Esophagus mucosa (tissue), 1 donor: ENCODE results near the gene P4HB. TPM values are rescaled to one million over a fixed set of nuclear protein-coding genes. Genes with fewer than 3 reads are reported as not detected.

Experiments used
- ATAC-seq: fragments of 200-7000 bp; cut with Tn5 transposase; one replicate; pipeline ENCODE4 v1.9.1; 2020
- total RNA-seq: library from RNA; stranded (reverse); gene quantifications from one replicate; pipeline ENCODE4 v1.2.4, GENCODE V29; 2023
- donor health status: DM: yes; HTN: yes; CAD: no.

The P4HB gene
- total RNA-seq: 812 TPM

GRCh38 chr17:81859906-81860755 is at the start of gene P4HB:
TSS of gene P4HB (minus strand) at chr17:81860535. CDS start at chr17:81860471, 64 bp downstream.
- ATAC-seq: peak; percentile 2

GRCh38 chr17:81909231-81909630 is 48.9 kb upstream of the P4HB start:
- ATAC-seq: no peak

- ATAC-seq: no peak
Measured at GRCh38 chr17:81908793-81909192, 48.5 kb upstream of the P4HB start.

GRCh38 chr17:81907219-81908145 is 47.1 kb upstream of the P4HB start:
- ATAC-seq: no peak

GRCh38 chr17:81906476-81907218 is 46.3 kb upstream of the P4HB start:
- no peak for ATAC-seq

GRCh38 chr17:81905993-81906392 is 45.7 kb upstream of the P4HB start:
- no peak for ATAC-seq

GRCh38 chr17:81905424-81905875 is 45.1 kb upstream of the P4HB start:
- ATAC-seq: no peak

- no peak for ATAC-seq
Measured at GRCh38 chr17:81904600-81905423, 44.5 kb upstream of the P4HB start.

- no peak for ATAC-seq
Measured at GRCh38 chr17:81903896-81904599, 43.7 kb upstream of the P4HB start.

- no peak for ATAC-seq
Measured at GRCh38 chr17:81903415-81903831, 43.1 kb upstream of the P4HB start.

GRCh38 chr17:81902653-81903414 is 42.5 kb upstream of the P4HB start:
- peak; percentile 3 for ATAC-seq

GRCh38 chr17:81902023-81902652 is 41.8 kb upstream of the P4HB start, which contains the start of gene NPB:
TSS of gene NPB (plus strand) at chr17:81902238. CDS start at chr17:81902278, 40 bp downstream.
- ATAC-seq: peak; percentile 15

GRCh38 chr17:81901167-81902022 is 41.1 kb upstream of the P4HB start:
- peak; percentile 1 for ATAC-seq

- peak; percentile 7 for ATAC-seq
Measured at GRCh38 chr17:81900181-81900820, 40.0 kb upstream of the P4HB start.

GRCh38 chr17:81899514-81900166 is 39.3 kb upstream of the P4HB start:
- ATAC-seq: no peak

- ATAC-seq: no peak
Measured at GRCh38 chr17:81898885-81899284, 38.5 kb upstream of the P4HB start.
